ENCODE measurements around the gene JAGN1. TPM values are rescaled to one million over a fixed set of nuclear protein-coding genes. Genes with fewer than 3 reads are reported as not detected.

Gene JAGN1
- total RNA-seq, 1 donor from 2014 or later: 35.0 TPM

- Histone ChIP-seq H3K4me3 (ENCODE audit: low read length in 3 of 3) (peak overlapping the region; percentile 67 to 82 (median 79)), H3K27ac (ENCODE audit: low read depth, low read length) (peak overlapping the region; percentile 70), H3K27me3 (ENCODE audit: control insufficient read depth in 3 of 3, insufficient read depth in 3 of 3, low read length in 3 of 3) (no peaks in the 10 kb centered on the region), H3K36me3 (ENCODE audit: control insufficient read depth in 3 of 3, insufficient read depth in 3 of 3, low read length in 3 of 3) (peaks cover 4 to 5% (median 4%) of the 10 kb centered on the region in 3 donors), H3K4me1 (ENCODE audit: control insufficient read depth in 3 of 3, insufficient read depth in 3 of 3, low read length in 3 of 3) (peaks cover 32 to 36% (median 33%) of the 10 kb centered on the region in 3 donors), H3K9me3 (ENCODE audit: control insufficient read depth in 3 of 3, low read length in 3 of 3) (no peaks in the 10 kb centered on the region), H3K9ac (ENCODE audit: low read depth in 1 of 3, low read length in 3 of 3) (peak overlapping the region; percentile 86 to 88 (median 86))
Observed at GRCh38 chr3:9916346-9916733, 25.9 kb downstream of the JAGN1 start.

GRCh38 chr3:9916734-9917680 is 26.6 kb downstream of the JAGN1 start, which contains the start of gene IL17RC:
IL17RC (plus strand) TSS chr3:9917098; CDS start chr3:9917316, 218 bp downstream.
- H3K4me3 ChIP-seq (ENCODE audit: low read length in 3 of 3): peak within 1 kb of the TSS; percentile 67 to 82 (median 79)
- peaks cover 4 to 5% (median 4%) of the 10 kb centered on the region in 3 donors for H3K36me3 ChIP-seq (ENCODE audit: control insufficient read depth in 3 of 3, insufficient read depth in 3 of 3, low read length in 3 of 3)
- H3K4me1 ChIP-seq (ENCODE audit: control insufficient read depth in 3 of 3, insufficient read depth in 3 of 3, low read length in 3 of 3): peaks cover 32 to 36% (median 33%) of the 10 kb centered on the region in 3 donors
- H3K27ac ChIP-seq (ENCODE audit: low read depth, low read length): peak within 1 kb of the TSS; percentile 70
- no peaks in the 10 kb centered on the region for H3K9me3 ChIP-seq (ENCODE audit: control insufficient read depth in 3 of 3, low read length in 3 of 3)
- H3K27me3 ChIP-seq (ENCODE audit: control insufficient read depth in 3 of 3, insufficient read depth in 3 of 3, low read length in 3 of 3): no peaks in the 10 kb centered on the region
- H3K9ac ChIP-seq (ENCODE audit: low read depth in 1 of 3, low read length in 3 of 3): peak within 1 kb of the TSS; percentile 86 to 88 (median 87)

- Histone ChIP-seq H3K36me3 (ENCODE audit: control insufficient read depth in 3 of 3, insufficient read depth in 3 of 3, low read length in 3 of 3) (peaks cover 4 to 6% (median 5%) of the 10 kb centered on the region in 3 donors), H3K27ac (ENCODE audit: low read depth, low read length) (peak overlapping the region; percentile 70), H3K9ac (ENCODE audit: low read depth in 1 of 3, low read length in 3 of 3) (peak overlapping the region; percentile 81 to 88 (median 86)), H3K4me1 (ENCODE audit: control insufficient read depth in 3 of 3, insufficient read depth in 3 of 3, low read length in 3 of 3) (peaks cover 32 to 36% (median 33%) of the 10 kb centered on the region in 3 donors), H3K4me3 (ENCODE audit: low read length in 3 of 3) (peak overlapping the region; percentile 67 to 82 (median 79)), H3K9me3 (ENCODE audit: control insufficient read depth in 3 of 3, low read length in 3 of 3) (no peaks in the 10 kb centered on the region), H3K27me3 (ENCODE audit: control insufficient read depth in 3 of 3, insufficient read depth in 3 of 3, low read length in 3 of 3) (no peaks in the 10 kb centered on the region)
Observed at GRCh38 chr3:9917820-9918219, 27.4 kb downstream of the JAGN1 start.

- no peak overlapping the region for H3K4me3 ChIP-seq (ENCODE audit: low read length in 3 of 3)
- no peaks in the 10 kb centered on the region for H3K27me3 ChIP-seq (ENCODE audit: control insufficient read depth in 3 of 3, insufficient read depth in 3 of 3, low read length in 3 of 3)
- peaks cover 4 to 7% (median 6%) of the 10 kb centered on the region in 3 donors for H3K36me3 ChIP-seq (ENCODE audit: control insufficient read depth in 3 of 3, insufficient read depth in 3 of 3, low read length in 3 of 3)
- peak overlapping the region; percentile 70 for H3K27ac ChIP-seq (ENCODE audit: low read depth, low read length)
- H3K9me3 ChIP-seq (ENCODE audit: control insufficient read depth in 3 of 3, low read length in 3 of 3): no peaks in the 10 kb centered on the region
- peak overlapping the region in 2 of 3 donors; percentile 81 to 86 for H3K9ac ChIP-seq (ENCODE audit: low read depth in 1 of 3, low read length in 3 of 3)
- H3K4me1 ChIP-seq (ENCODE audit: control insufficient read depth in 3 of 3, insufficient read depth in 3 of 3, low read length in 3 of 3): peaks cover 32 to 36% (median 33%) of the 10 kb centered on the region in 3 donors
Observed at GRCh38 chr3:9918261-9919038, 28.0 kb downstream of the JAGN1 start.

GRCh38 chr3:9928158-9928557 is 37.7 kb downstream of the JAGN1 start:
- Histone ChIP-seq H3K9ac (ENCODE audit: low read depth in 1 of 3, low read length in 3 of 3) (no peak overlapping the region), H3K4me3 (ENCODE audit: low read length in 3 of 3) (no peak overlapping the region), H3K27ac (ENCODE audit: low read depth, low read length) (no peak overlapping the region), H3K27me3 (ENCODE audit: control insufficient read depth in 3 of 3, insufficient read depth in 3 of 3, low read length in 3 of 3) (no peaks in the 10 kb centered on the region), H3K36me3 (ENCODE audit: control insufficient read depth in 3 of 3, insufficient read depth in 3 of 3, low read length in 3 of 3) (peaks cover 15 to 40% (median 24%) of the 10 kb centered on the region in 3 donors), H3K9me3 (ENCODE audit: control insufficient read depth in 3 of 3, low read length in 3 of 3) (no peaks in the 10 kb centered on the region), H3K4me1 (ENCODE audit: control insufficient read depth in 3 of 3, insufficient read depth in 3 of 3, low read length in 3 of 3) (peaks cover 0 to 7% (median 4%) of the 10 kb centered on the region in 3 donors)

GRCh38 chr3:9930804-9931418 is 40.5 kb downstream of the JAGN1 start:
- Histone ChIP-seq H3K36me3 (ENCODE audit: control insufficient read depth in 3 of 3, insufficient read depth in 3 of 3, low read length in 3 of 3) (peaks cover 9 to 29% (median 10%) of the 10 kb centered on the region in 3 donors), H3K4me1 (ENCODE audit: control insufficient read depth in 3 of 3, insufficient read depth in 3 of 3, low read length in 3 of 3) (peaks cover 18 to 25% (median 24%) of the 10 kb centered on the region in 3 donors), H3K9me3 (ENCODE audit: control insufficient read depth in 3 of 3, low read length in 3 of 3) (no peaks in the 10 kb centered on the region), H3K4me3 (ENCODE audit: low read length in 3 of 3) (no peak overlapping the region), H3K9ac (ENCODE audit: low read depth in 1 of 3, low read length in 3 of 3) (no peak overlapping the region), H3K27ac (ENCODE audit: low read depth, low read length) (no peak overlapping the region), H3K27me3 (ENCODE audit: control insufficient read depth in 3 of 3, insufficient read depth in 3 of 3, low read length in 3 of 3) (no peaks in the 10 kb centered on the region)

GRCh38 chr3:9932535-9932842 is 42.1 kb downstream of the JAGN1 start:
- peak overlapping the region; percentile 84 to 91 (median 88) for H3K4me3 ChIP-seq (ENCODE audit: low read length in 3 of 3)
- H3K36me3 ChIP-seq (ENCODE audit: control insufficient read depth in 3 of 3, insufficient read depth in 3 of 3, low read length in 3 of 3): peaks cover 12 to 34% (median 19%) of the 10 kb centered on the region in 3 donors
- H3K9ac ChIP-seq (ENCODE audit: low read depth in 1 of 3, low read length in 3 of 3): peak overlapping the region; percentile 68 to 97 (median 95)
- H3K9me3 ChIP-seq (ENCODE audit: control insufficient read depth in 3 of 3, low read length in 3 of 3): no peaks in the 10 kb centered on the region
- no peaks in the 10 kb centered on the region for H3K27me3 ChIP-seq (ENCODE audit: control insufficient read depth in 3 of 3, insufficient read depth in 3 of 3, low read length in 3 of 3)
- H3K4me1 ChIP-seq (ENCODE audit: control insufficient read depth in 3 of 3, insufficient read depth in 3 of 3, low read length in 3 of 3): peaks cover 18 to 32% (median 25%) of the 10 kb centered on the region in 3 donors
- H3K27ac ChIP-seq (ENCODE audit: low read depth, low read length): peak overlapping the region; percentile 96

- Histone ChIP-seq H3K9ac (ENCODE audit: low read depth in 1 of 3, low read length in 3 of 3) (peak overlapping the region; percentile 68 to 97 (median 95)), H3K9me3 (ENCODE audit: control insufficient read depth in 3 of 3, low read length in 3 of 3) (no peaks in the 10 kb centered on the region), H3K27ac (ENCODE audit: low read depth, low read length) (peak overlapping the region; percentile 96), H3K27me3 (ENCODE audit: control insufficient read depth in 3 of 3, insufficient read depth in 3 of 3, low read length in 3 of 3) (no peaks in the 10 kb centered on the region), H3K4me1 (ENCODE audit: control insufficient read depth in 3 of 3, insufficient read depth in 3 of 3, low read length in 3 of 3) (peaks cover 18 to 32% (median 25%) of the 10 kb centered on the region in 3 donors), H3K36me3 (ENCODE audit: control insufficient read depth in 3 of 3, insufficient read depth in 3 of 3, low read length in 3 of 3) (peaks cover 15 to 38% (median 24%) of the 10 kb centered on the region in 3 donors), H3K4me3 (ENCODE audit: low read length in 3 of 3) (peak overlapping the region; percentile 84 to 91 (median 88))
Observed at GRCh38 chr3:9932843-9933560, 42.6 kb downstream of the JAGN1 start.

Data from skeletal muscle tissue (tissue), 4 donors.